ENCODE data around the gene CEP95.
"Not testable (repeated sequence)": the region's sequence is repeated elsewhere in the genome, so short reads cannot be mapped to it uniquely, and the experiment has no call there.

Gene CEP95

DNA sequence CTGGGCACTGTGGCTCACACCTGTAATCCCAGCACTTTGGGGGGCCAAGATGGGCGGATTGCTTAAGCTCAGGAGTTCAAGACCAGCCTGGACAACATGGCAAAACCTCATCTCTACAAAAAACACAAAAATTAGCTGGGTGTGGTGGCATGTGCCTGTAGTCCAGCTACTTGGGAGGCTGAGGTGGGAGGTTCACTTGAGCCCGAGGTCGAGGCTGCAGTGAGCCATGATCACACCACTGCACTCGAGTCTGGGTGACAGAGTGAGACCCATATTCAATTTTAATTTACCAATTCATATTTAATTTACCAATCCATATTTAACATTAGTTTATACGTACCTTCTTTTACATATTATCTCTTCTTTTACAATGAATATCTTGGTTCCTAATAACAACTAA lies 11.5 kb upstream of the CEP95 start:
- DNase-seq (ENCODE audit: low spot score): not testable (repeated sequence)

DNA sequence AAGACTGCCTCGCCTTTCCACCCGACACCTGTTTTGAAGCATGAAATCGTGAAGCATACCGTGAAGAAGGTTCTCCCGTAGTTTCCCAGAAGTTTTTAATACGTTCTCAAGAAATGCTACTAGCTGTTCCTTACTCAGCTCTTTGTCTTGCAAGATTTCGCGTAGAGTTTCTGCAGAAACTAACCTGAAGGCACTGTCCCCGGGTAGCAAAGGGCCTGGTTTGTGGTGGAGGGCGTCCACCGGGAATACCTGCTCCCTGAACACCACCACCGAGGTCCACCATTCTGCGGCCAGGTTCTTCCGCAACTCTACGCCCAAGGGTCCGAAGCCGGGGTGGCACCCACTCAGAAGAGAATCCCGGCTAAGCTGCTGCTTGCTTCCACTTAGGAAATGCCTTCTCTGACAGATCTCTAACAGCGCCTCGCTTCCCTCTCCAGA lies 10.4 kb upstream of the CEP95 start:
- DNase-seq (ENCODE audit: low spot score): no peak

- peak; percentile 99 for DNase-seq (ENCODE audit: low spot score)
These were observed 9.8 kb upstream of the CEP95 start, which contains the start of gene POLG2 for GRCh38 chr17:64496786-64497564. POLG2 (minus strand) TSS chr17:64497054; CDS start chr17:64496968, 86 bp downstream.

DNA sequence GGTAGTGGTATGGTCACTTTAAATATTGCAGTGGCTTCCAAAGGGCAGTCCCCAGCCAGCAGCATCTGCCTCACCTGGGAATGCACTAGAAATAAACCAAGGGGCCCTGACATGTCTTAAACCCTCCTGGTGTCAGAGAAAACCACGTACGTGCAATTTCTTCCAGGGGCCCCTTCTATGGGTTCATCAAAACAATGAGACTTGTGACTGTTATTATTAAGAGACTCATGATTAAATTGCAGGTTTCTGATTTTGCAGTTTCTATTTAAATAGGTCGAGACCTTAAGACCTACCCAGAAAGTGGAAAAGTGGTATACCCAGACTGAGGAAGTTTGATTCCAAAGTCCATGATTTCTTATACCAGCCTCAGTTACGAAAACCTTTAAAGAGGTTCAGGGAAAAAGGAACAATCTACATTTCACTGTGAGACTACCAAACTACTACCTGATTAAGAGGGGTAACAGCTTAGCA lies 9.2 kb upstream of the CEP95 start:
- no peak for DNase-seq (ENCODE audit: low spot score)

DNA sequence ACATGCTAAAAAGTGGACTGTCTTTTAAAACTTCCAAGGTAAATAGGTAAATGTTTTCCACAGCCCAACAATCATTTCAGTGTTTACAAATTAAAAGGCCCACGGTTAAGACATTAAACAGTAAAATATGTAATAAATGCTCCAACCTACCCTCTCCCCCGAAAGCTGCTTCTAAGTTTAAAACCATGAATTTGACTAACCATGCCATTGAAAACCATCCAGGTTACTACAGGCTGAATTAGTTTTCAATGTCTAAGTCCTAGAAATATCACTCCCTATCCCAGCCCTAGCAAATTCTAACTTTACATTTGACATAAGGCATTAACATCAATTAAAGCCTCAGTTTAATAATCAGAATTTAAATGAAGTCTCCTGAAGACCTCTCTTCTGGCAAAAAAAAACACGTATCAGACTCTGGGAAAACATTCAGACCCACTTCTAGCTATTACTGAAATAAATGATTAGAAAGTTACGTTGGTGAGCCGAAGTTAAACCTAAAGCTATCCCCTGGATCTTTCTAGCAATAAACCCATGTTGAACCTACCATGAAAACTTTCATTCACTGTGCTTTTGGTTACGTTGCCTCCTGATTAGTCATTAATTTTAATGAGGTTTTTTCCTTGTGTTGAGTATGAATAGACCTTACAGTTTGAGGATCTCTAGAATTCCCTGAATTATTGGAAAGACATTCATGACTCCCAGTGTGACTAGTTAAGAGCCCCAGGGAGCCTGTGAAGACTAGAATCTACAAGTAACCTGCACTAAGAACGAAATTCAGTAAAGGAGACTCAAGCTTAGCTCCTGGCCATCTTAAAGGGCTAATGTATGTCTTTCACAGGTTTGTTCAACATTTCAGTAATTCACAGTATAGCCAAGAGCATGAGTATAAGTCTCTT lies 8.2 kb upstream of the CEP95 start:
- DNase-seq (ENCODE audit: low spot score): no peak

DNA sequence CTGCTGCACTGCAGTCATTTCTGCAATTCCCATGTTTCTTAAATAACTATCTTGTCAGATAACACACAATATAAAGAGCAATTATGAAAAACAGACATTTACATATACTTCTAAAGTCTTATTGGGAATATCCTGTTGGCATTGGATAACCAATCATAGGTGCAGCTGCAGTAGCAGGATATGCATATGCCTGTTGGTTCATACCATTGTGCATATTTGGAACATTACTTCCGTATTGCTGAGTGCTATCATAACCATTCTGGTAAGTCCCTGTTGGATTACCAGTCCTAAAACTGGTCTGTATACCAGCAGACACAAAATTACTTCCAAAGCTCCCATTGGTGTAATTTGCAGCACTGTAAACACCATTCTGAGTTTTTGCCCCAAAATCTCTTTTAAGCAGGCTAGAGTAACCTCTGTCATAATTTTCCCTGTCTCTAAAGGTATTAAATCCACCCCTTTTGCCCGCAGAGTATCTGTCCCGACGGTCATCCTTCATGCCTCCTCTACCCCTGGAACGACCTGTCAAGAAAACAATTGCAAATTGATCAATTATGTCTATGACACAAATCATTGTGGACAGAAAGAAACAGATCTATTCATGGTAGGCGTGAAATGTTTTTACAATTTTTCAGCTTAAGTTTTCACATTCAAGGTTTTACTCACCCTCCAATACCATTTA lies 6.8 kb upstream of the CEP95 start:
- no peak for DNase-seq (ENCODE audit: low spot score)

- no peak for DNase-seq (ENCODE audit: low spot score)
These were observed 6.3 kb upstream of the CEP95 start for GRCh38 chr17:64500487-64500859.

DNA sequence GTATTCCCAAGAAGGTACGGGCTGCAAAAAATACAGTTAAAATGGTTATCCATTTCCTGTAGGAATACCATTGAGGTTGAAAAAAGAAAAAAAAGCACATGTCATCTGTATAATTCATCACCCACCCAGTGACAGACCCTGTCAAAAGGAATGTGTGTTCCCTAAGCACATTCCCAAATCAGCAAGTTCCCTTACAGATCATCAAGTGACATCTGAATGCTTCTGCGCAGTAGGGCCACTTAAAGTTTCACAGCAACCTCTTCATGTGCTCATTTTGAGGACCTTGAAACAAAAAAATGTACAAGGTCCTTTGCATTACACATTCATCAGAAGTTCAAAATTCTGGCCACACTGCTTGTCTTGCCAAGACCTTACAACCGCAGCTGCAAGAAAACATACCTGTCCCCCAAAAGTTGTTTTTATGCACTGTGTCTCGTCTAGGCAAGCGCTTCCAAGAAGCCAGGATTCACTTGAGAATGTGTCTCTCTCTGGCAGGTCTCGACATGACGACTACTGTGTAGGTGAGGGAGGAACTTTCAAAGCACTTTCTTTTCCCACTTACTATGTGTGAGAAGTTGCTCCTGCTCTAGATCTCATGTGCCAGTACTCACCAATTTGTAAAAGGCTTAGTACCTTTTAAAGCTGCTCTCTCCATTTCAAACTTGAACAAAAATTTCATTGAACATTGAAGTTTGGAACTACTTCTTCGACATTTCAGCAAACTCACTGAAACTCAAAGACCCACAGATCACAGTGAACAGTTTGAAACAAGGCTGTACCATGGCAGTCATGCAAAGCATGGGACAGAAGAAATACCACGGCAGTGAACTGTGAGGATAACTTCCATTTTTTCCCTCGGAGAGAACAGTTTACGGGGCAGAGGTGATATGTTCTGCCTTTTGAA lies 5.7 kb upstream of the CEP95 start:
- no peak for DNase-seq (ENCODE audit: low spot score)

DNA sequence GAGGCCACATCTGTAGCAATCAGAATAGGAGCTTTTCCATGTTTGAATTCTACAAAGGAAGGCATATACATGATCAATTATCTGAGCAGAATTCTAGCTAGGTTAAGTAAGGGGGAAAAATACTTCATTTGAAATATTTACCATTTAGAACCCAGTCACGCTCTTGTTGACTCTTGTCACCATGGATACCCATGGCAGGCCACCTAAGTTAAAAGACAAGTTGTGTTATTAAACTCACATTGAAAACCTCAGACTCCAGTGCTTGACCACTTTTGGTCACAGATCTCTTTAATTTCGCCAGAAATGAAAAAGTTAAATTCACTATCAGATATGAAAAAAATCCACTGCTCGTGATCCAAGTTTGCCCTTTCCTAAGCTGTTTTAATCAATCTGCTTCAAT lies 4.8 kb upstream of the CEP95 start:
- DNase-seq (ENCODE audit: low spot score): no peak

DNA sequence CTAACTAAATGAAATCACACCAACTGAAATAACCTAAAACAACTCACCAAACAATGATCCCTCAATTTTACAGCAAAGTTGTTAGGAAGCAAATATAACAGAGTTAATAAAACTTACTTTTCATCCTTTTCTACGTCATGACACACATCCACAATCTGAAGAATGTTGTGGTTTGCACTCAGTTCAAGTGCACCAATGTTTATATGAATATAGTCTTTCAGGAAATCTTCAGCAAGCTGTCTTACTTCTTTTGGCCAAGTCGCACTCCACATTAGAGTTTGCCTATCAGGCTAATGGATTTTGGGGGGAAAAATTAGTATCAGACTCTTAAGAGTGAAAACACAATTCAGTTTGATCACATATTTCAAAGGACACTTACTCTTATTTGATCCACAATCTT lies 4.0 kb upstream of the CEP95 start:
- DNase-seq (ENCODE audit: low spot score): no peak

- DNase-seq (ENCODE audit: low spot score): no peak
These were observed 3.4 kb upstream of the CEP95 start for GRCh38 chr17:64503341-64503740.

- no peak for DNase-seq (ENCODE audit: low spot score)
These were observed 2.7 kb upstream of the CEP95 start for GRCh38 chr17:64503821-64504768.

DNA sequence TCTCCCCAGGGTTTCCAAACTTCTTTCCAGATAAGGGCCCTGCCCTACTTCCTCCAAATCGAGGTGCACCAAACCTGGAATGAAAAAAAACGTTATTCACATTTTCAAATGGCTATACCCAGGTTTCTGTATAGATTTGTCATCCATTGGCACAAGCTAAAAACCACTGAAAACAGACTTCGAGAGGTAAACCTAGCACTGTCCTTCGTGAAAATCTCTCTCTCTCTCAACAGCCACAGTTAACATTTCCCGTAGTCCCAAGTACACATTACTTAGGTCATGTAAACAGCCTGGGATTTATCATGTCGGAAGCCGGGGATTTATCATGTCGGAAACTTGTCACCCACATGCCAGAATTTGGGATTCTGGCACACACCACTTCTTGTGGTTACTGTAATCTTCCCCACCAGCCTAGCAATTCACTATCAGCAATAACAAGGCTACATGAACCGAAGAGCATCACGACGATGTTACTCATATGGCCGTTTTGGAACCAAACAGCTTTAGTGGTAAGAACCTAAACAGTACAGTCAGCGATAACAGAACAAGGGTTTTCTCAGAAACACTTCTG lies 1.9 kb upstream of the CEP95 start:
- DNase-seq (ENCODE audit: low spot score): no peak

GRCh38 chr17:64505340-64506200 lies 1.2 kb upstream of the CEP95 start:
- DNase-seq (ENCODE audit: low spot score): peak; percentile 90

DNA sequence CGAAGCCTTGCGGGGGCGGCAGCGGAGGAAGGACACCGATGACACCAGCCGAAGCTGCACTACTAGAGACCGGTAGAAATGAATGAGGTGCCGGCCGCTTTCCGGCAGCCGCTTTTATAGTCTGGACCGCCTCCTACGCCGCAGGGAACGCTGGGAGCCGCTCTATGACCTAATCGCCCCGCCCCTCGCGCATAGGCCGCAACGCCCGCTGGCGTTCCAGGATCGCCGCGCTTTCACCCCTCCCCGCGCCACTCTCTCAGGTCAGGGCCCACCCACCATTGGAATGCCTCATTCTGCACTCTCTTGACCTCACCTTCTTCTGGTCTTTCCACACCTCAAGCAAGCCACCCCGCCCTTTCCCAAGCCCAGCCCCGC lies 589 bp upstream of the CEP95 start, which contains the start of gene DDX5:
DDX5 (minus strand) TSS at position 89 of the 375 bp plus-strand sequence. CDS start 170 bp downstream, outside the sequence.
- peak; percentile 97 for DNase-seq (ENCODE audit: low spot score)

DNA sequence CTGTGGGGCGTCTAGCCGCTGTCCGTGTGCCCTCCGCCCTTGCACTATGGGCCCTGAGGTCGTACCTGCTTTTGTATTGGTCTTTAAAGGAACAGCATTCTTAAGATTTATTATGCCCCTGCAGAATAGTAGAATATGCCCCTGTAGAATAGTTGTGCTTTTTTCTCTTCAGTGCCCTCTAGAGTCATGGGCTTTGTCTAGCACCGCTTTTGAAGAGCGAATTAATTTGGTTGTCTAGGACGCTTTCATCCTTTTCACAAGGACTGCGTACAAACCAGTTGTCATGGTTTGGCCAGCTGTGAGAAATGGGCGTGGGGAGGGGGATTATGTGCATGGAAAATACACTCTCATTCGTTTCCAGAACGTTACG lies 621 bp downstream of the CEP95 start:
- peak; percentile 69 for DNase-seq (ENCODE audit: low spot score)

GRCh38 chr17:64508683-64509082 lies 1.9 kb downstream of the CEP95 start:
- no peak for DNase-seq (ENCODE audit: low spot score)

- DNase-seq (ENCODE audit: low spot score): no peak
These were observed 2.4 kb downstream of the CEP95 start for GRCh38 chr17:64509179-64509578.

DNA sequence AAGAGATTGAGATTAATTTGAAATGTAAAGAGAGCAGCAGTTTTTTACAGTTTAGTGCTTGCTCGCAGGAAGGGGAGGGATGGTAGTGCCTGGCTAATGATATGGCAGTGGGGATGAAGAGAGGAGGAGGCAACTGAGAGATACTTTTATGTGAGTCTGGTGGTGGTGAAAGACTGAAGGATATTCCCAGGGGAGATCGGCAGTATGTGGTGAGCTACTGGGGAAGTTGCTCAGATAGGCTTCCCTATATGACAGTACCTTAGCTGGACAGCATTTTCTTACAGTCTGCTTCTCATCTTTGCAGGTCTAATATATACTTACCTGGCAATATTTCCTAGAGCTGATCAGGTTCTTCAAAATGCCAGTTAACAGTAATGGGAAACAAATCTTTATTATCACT lies 8.6 kb downstream of the CEP95 start:
- no peak for DNase-seq (ENCODE audit: low spot score)

All from D341Med (cell line).